SK-N-MC (cell line): Measurements from ENCODE around the gene APOA1.

ENCODE experiments used
- EZH2 ChIP-seq: fragments of 200-600 bp; sonication (generic); IDR thresholded peaks from one replicate; pipeline ENCODE4 v1.6.1; 2017; ENCODE audit warnings: antibody characterized with exemption
- POLR2AphosphoS5 ChIP-seq: IDR thresholded peaks from 2 replicates; pipeline ENCODE4 v1.6.1; 2012; ENCODE audit warnings: mild to moderate bottlenecking, low read depth, low read length, borderline replicate concordance

DNA sequence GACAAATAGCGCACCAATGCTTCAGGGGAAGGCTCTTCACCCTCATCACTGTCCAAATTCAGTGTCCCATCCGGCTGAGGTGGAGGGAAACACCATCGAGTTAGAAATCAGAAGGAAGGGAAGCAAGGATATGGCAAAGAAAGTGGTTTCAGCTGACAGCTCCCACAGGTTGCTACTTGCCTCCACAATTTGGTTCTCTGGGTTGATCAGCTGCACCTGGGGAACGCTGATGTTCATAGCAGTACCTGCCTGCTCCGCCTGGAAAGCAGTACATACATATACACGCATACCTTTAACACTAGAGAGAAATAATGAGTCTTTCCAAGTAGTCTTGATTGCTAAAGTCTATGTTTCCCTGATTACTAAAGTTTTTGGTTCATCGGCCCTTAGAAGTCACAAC, 37.8 kb upstream of the APOA1 start:
- no peak for TF ChIP-seq EZH2
- no peak for TF ChIP-seq POLR2AphosphoS5
